ENCODE measurements around the gene FAM124B.
A peak's percentile ranks its signal among the peaks of the same experiment; 100 is the strongest.

The FAM124B gene

GRCh38 chr2:224345492-224345891, 56.4 kb downstream of the FAM124B start:
- no peaks in the 10 kb centered on the region for H3K9me3 ChIP-seq (ENCODE audit: severe bottlenecking)
- no peak for TF ChIP-seq CTCF (IDR thresholded peaks at IDR 0.05; ENCODE audit: low read depth, low read length)
- H3K4me3 ChIP-seq (ENCODE audit: low read depth, low read length): no peak overlapping the region
- no peak overlapping the region for H3K27ac ChIP-seq
- no peaks in the 10 kb centered on the region for H3K27me3 ChIP-seq (ENCODE audit: insufficient read depth, low read depth, severe bottlenecking)
- no peaks in the 10 kb centered on the region for H3K36me3 ChIP-seq
- DNase-seq: no peak

DNA sequence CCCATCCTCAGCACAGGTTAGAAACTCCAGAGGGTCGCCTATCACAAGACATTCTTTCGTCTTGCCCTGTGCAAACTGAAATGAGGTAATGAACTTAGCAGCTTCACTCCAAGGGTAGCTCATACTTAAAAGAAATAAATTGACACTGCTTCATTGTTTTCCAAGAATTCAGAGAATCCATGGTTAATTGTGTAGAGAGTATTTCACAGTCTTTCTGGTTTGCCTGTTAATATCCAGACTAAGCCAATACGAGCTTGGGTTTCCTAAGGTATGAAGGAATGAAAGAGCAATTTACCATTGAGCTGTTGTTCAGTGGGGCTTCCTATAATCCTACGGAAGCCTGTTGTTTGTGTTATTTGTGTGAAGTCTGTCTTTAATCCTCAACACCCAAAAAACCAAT, 58.7 kb downstream of the FAM124B start:
- no peak for DNase-seq
- Histone ChIP-seq H3K27ac (no peak overlapping the region), H3K9me3 (ENCODE audit: severe bottlenecking) (no peaks in the 10 kb centered on the region), H3K36me3 (no peaks in the 10 kb centered on the region), H3K4me3 (ENCODE audit: low read depth, low read length) (no peak overlapping the region), H3K27me3 (ENCODE audit: insufficient read depth, low read depth, severe bottlenecking) (no peaks in the 10 kb centered on the region)
- TF ChIP-seq CTCF (IDR thresholded peaks at IDR 0.05; ENCODE audit: low read depth, low read length): no peak

GRCh38 chr2:224335991-224336390, 65.9 kb downstream of the FAM124B start:
- Histone ChIP-seq H3K9me3 (ENCODE audit: severe bottlenecking) (no peaks in the 10 kb centered on the region), H3K27me3 (ENCODE audit: insufficient read depth, low read depth, severe bottlenecking) (no peaks in the 10 kb centered on the region), H3K27ac (no peak overlapping the region), H3K36me3 (no peaks in the 10 kb centered on the region), H3K4me3 (ENCODE audit: low read depth, low read length) (no peak overlapping the region)
- TF ChIP-seq CTCF (IDR thresholded peaks at IDR 0.05; ENCODE audit: low read depth, low read length): no peak
- no peak for DNase-seq

DNA sequence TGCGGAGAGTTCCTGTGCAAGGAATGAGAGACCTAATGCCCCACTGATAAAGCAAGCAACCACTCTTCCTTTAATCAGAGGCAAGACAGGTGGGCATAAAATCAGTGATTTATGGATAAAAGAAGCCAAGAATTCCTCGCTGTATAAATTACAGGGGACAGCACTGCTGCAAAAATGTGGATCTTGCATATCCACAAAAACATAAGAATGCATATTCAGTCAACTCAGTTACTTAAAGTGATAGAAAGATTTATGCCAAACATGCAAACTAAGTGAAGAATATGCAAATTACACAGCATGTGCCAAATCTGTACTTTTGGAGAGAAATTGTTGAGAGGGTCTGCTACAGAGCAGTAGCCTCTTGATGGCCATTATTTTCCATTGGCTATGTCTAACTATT, 67.2 kb downstream of the FAM124B start:
- H3K27ac ChIP-seq: no peak overlapping the region
- H3K36me3 ChIP-seq: no peaks in the 10 kb centered on the region
- no peaks in the 10 kb centered on the region for H3K27me3 ChIP-seq (ENCODE audit: insufficient read depth, low read depth, severe bottlenecking)
- TF ChIP-seq CTCF (IDR thresholded peaks at IDR 0.05; ENCODE audit: low read depth, low read length): no peak
- no peak overlapping the region for H3K4me3 ChIP-seq (ENCODE audit: low read depth, low read length)
- no peaks in the 10 kb centered on the region for H3K9me3 ChIP-seq (ENCODE audit: severe bottlenecking)
- no peak for DNase-seq

DNA sequence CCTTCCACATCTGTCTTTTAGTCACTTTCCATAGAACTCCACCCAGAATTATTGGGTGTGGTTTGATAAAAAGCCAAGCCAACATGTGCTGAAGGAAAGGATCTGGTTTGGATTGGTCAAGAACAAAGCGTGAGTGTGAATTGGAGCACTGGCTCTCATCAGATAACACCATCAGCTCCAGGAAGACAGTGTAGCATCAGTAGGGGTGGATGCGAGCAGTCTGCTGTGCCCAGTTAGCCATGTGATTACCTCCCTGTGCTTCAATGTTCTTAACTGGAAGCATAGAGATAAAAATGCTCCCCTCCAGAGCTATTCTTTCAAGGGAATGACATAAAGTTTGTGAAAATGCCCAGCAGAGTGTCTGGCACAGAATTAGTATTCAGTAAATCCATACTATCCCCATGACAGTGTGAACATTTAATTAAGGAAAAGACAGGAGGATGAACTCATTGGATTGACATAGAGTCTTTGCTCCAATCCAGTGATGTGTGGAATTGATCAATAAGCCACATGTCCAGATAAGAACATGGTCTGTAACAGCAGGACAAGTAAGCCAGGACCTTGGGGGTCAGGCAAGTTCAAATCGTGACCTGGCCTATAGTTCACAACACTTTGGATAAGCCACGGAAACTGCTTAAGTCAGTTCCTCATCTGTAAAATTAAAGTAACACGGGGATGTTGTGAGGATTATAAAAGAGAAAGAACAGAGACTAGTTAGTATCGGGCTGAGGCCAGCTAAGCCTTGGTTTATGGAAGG, 68.0 kb downstream of the FAM124B start:
- no peak for TF ChIP-seq CTCF (IDR thresholded peaks at IDR 0.05; ENCODE audit: low read depth, low read length)
- H3K4me3 ChIP-seq (ENCODE audit: low read depth, low read length): no peak overlapping the region
- no peaks in the 10 kb centered on the region for H3K9me3 ChIP-seq (ENCODE audit: severe bottlenecking)
- H3K27me3 ChIP-seq (ENCODE audit: insufficient read depth, low read depth, severe bottlenecking): no peaks in the 10 kb centered on the region
- DNase-seq: peak; percentile 86
- H3K27ac ChIP-seq: peak overlapping the region; percentile 47
- H3K36me3 ChIP-seq: no peaks in the 10 kb centered on the region

- Histone ChIP-seq H3K9me3 (ENCODE audit: severe bottlenecking) (no peaks in the 10 kb centered on the region), H3K27me3 (ENCODE audit: insufficient read depth, low read depth, severe bottlenecking) (no peaks in the 10 kb centered on the region), H3K27ac (no peak overlapping the region), H3K4me3 (ENCODE audit: low read depth, low read length) (no peak overlapping the region), H3K36me3 (no peaks in the 10 kb centered on the region)
- TF ChIP-seq CTCF (IDR thresholded peaks at IDR 0.05; ENCODE audit: low read depth, low read length): no peak
- no peak for DNase-seq
These were observed 70.2 kb downstream of the FAM124B start for GRCh38 chr2:224331698-224332097.

All from WERI-Rb-1 (cell line).